HG02642 (cell line): ENCODE measurements around the gene PTPRN2.
"Not testable (repeated sequence)": the region's sequence is repeated elsewhere in the genome, so short reads cannot be mapped to it uniquely, and the experiment has no call there.

Experiments
- ATAC-seq: cut with Tn5 transposase; IDR thresholded peaks from one replicate; pipeline ENCODE4 v1.9.1; 2021; ENCODE audit warnings: mild to moderate bottlenecking; ENCODE audit not compliant: unreplicated experiment, poor library complexity

PTPRN2 gene

GRCh38 chr7:157928808-157929425 lies 658.7 kb downstream of the PTPRN2 start:
- ATAC-seq = no peak

- ATAC-seq = no peak
Measured at GRCh38 chr7:157928171-157928794, 659.3 kb downstream of the PTPRN2 start.

DNA sequence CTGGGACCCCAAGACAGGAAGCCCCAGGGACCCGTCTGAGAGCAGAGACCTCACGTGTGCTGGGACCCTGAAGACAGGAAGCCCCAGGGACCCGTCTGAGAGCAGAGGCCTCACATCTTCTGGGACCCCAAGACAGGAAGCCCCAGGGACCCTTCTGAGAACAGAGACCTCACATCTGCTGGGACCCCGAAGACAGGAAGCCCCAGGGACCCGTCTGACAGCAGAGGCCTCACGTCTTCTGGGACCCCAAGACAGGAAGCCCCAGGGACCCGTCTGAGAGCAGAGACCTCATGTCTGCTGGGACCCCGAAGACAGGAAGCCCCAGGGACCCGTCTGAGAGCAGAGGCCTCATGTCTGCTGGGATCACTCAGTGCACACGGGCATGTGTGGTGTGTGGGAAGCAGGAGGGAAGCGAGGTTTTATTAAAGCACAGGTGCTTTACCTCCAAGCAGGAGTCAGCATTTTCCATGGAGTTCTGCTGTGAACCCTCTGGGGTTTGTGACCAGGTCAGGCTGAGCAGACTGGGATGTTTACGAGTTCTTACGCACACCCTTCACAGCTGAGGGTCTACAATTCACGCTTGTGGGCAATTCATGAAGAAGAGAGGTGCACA lies 660.2 kb downstream of the PTPRN2 start:
- ATAC-seq = no peak

DNA sequence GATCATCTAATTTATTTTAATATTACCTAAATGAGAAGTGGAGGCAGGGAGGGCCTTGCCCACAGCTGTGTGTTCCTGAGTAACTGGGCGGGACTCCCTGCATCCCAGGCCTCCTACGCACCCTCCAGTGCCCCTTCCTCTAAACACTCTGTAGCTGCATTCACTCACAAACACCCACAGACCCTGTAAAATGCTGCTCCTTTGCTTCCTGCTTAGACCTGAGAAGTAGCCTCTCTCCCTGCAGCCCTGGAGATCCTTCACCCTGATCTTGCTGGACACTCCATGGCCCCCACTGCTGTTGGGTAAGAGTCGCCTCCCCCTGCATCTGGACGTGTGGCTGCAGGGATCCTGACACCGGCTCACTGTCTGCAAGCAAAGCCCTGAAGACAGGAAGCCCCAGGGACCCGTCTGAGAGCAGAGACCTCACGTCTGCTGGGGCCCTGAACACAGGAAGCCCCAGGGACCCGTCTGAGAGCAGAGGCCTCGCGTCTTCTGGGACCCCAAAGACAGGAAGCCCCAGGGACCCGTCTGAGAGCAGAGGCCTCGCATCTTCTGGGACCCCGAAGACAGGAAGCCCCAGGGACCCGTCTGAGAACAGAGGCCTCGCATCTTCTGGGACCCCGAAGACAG lies 661.0 kb downstream of the PTPRN2 start:
- ATAC-seq = no peak

GRCh38 chr7:157926107-157926506 lies 661.5 kb downstream of the PTPRN2 start:
- ATAC-seq = no peak

GRCh38 chr7:157925383-157925875 lies 662.2 kb downstream of the PTPRN2 start:
- no peak for ATAC-seq

GRCh38 chr7:157923903-157924630 lies 663.6 kb downstream of the PTPRN2 start:
- ATAC-seq = no peak

GRCh38 chr7:157922576-157922975 lies 665.0 kb downstream of the PTPRN2 start:
- ATAC-seq = no peak

- ATAC-seq = no peak
Measured at GRCh38 chr7:157918326-157919080, 669.1 kb downstream of the PTPRN2 start.

DNA sequence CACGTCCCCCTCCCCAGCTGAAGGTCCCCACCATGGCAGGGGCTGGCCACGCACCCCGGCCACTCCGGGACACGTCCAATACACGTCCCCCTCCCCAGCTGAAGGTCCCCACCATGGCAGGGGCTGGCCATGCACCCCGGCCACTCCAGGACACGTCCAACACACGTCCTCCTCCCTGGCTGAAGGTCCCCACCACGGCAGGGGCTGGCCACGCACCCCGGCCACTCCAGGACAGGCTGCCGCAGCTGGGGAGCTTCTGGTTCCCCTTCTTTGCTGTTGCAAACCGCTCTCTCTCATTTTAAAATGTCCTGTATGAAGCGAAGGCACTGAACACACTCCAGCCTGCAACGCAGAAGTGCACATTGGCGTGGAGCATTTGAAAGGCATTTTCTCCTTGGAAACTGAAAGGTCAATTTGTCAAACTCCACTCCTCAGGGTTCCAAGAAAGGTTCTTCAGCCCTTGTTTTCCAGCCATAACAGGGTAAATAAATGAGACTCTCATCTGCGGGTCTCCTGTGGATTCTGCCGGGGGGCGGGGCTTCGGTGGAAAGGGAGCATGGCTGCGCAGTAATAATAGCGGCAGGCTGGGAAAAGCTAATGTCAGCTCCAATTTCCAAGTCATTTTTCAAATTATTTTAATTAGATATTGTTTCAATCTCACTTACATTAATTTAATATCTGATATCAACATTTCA lies 670.5 kb downstream of the PTPRN2 start:
- no peak for ATAC-seq

- no peak for ATAC-seq
Measured at GRCh38 chr7:157910446-157910845, 677.2 kb downstream of the PTPRN2 start.

DNA sequence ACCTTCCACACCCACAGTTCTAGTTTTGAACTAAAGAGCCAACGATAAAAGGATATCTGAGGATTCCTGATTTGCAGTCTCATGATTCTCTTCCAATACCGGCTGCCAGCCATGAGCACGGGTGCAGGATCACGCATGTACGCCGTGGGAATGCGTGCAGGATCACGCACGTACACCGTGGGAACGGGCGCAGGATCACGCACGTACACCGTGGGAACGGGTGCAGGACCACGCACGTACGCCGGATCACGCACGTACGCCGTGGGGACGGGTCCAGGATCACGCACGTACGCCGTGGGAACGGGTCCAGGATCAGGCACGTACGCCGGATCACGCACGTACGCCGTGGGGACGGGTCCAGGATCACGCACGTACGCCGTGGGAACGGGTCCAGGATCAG lies 677.6 kb downstream of the PTPRN2 start:
- not testable (repeated sequence) for ATAC-seq

DNA sequence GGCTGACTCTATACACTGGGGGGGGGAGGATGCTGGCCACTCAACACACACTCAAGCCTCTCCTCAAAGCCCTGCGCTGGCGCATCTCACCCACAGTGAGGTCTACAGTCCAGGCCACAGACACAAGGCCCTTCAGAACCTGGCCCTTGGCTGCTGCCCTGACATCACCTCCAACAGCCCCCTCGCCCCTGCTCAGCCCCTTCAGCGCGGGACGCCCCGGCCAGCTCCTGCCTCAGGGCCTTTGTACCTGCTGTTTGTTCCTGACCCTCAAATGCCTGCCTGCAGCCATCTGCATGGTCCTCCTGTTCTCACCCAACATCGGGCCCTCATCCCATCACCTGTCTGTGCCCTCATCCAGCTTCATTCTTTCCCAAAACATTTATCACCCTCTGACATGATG lies 678.3 kb downstream of the PTPRN2 start:
- no peak for ATAC-seq

GRCh38 chr7:157908006-157908782 lies 679.4 kb downstream of the PTPRN2 start:
- ATAC-seq = no peak

DNA sequence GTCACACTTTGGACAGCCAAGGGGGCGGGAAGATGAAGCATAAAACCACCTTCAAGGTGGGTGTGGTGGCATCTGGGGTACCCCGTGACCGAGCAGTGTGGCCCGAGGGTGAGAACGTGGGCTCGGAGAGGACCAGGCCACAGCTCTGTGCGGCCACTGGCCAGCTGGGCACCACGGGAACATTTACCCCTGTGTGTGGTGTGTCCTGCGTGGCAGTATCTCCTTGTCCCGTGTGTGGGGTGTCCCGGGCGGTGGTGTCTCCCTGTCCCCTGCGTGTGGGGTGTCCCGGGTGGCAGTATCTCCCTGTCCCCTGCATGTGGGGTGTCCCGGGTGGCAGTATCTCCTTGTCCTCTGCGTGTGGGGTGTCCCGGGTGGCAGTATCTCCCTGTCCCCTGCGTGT lies 680.5 kb downstream of the PTPRN2 start:
- ATAC-seq = no peak

- no peak for ATAC-seq
Measured at GRCh38 chr7:157906583-157906982, 681.0 kb downstream of the PTPRN2 start.

DNA sequence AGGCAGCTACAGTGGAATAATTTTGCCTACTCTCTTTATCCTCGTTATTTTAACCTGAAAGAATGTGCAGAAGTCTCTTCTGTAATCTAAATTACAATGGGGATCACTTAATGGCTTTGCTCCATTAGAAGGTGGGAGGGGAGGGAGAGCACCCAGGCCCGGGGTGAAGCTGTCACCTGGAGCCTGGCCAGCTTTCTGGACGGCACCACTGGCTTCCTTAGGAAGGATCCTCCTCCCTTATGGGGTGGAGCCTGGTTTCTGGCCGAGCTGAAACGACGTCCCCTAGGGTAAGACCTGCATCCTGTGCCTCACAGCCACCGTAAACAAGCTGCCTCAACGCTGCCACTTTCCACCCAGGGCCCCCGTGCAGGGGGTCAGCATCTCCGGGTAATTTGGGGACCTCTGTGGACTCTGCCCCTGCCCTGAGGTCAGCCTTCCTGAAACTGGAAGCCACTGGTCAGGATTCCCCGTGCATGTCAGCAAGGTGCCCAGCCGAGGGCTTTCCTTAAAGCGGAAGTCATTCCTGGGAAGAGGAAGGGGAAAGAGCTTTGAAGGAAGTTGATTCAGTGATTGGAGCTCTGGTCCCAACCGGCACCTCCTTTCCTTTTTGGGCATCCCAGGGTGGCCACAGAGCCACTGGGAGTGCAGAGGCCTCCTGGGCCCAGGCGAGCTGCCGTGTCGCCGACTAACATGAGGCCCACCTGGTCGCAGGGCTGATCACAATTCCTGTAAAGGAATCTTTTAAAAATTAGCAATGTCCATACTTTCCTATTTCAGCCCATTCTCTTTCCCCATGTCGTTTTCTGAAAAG lies 681.8 kb downstream of the PTPRN2 start:
- ATAC-seq = no peak
